ENCODE measurements around the gene SMIM36. TPM values are rescaled to one million over a fixed set of nuclear protein-coding genes. Genes with fewer than 3 reads are reported as not detected.

The SMIM36 gene
- total and polyA plus RNA-seq, 2 of the 8 experiments (the other 6 are each of a cell fraction or from before 2014, with no cell fraction given) = not detected

GRCh38 chr17:55427587-55427882 is 83.7 kb downstream of the SMIM36 start:
- no peak overlapping the region for H3K14ac ChIP-seq (ENCODE audit: insufficient read length)
- no peak overlapping the region for H3K4ac ChIP-seq (replicated peaks; ENCODE audit: insufficient read length, low read depth, low read length)
- no peak overlapping the region for H2BK5ac ChIP-seq (ENCODE audit: low read depth, low read length)
- no peak overlapping the region for H4K91ac ChIP-seq (replicated peaks; ENCODE audit: insufficient read length, low read length)
- H3K23me2 ChIP-seq (ENCODE audit: low read depth, low read length) = no peaks in the 10 kb centered on the region
- H3K4me3 ChIP-seq (ENCODE audit: extremely low read depth in 1 of 4, insufficient read depth in 2 of 4, low read depth in 3 of 4, low read length in 4 of 4) = no peak overlapping the region
- ChIA-PET CTCF (ENCODE audit: partially characterized antibody) (no interaction called here), POLR2A (ENCODE audit: partially characterized antibody) (no interaction called here)
- no peaks in the 10 kb centered on the region; a peak in 1 of 7 replicates for H3K27me3 ChIP-seq (replicated peaks in 1 of 4; ENCODE audit: control insufficient read depth in 3 of 4, extremely low read depth in 1 of 4, insufficient read depth in 3 of 4, low read length in 3 of 4)
- H3K23ac ChIP-seq (ENCODE audit: insufficient read length) = no peak overlapping the region
- H3K4me1 ChIP-seq (replicated peaks in 1 of 4; ENCODE audit: control insufficient read depth in 3 of 4, insufficient read depth in 4 of 4, low read length in 3 of 4) = no peaks in the 10 kb centered on the region
- H4K8ac ChIP-seq (ENCODE audit: extremely low read depth, insufficient read depth, low read length) = no peak overlapping the region
- no peak overlapping the region for H2BK20ac ChIP-seq (ENCODE audit: low read length)
- WGBS, 2 experiments (ENCODE audit: extremely low coverage in 1 of 2, insufficient coverage in 1 of 2, insufficient read length in 1 of 2, insufficient replicate concordance in 2 of 2, low coverage in 1 of 2, low lambda C conversion rate in 2 of 2, missing lambda C conversion rate in 1 of 2) = 94% methylated on average over 2 of the region's 2 CpGs; no CpG with 5 or more reads in 1 of the 2 experiments
- no peak for FAIRE-seq
- H3K79me1 ChIP-seq (ENCODE audit: low read depth, low read length) = no peaks in the 10 kb centered on the region
- H2BK15ac ChIP-seq (ENCODE audit: low read length) = no peak overlapping the region
- no peaks in the 10 kb centered on the region for H3K36me3 ChIP-seq (ENCODE audit: control insufficient read depth in 2 of 4, insufficient read depth in 4 of 4, low read length in 3 of 4)
- no peak overlapping the region for H2BK120ac ChIP-seq (replicated peaks; ENCODE audit: low read depth, low read length)
- no peak overlapping the region for H2AFZ ChIP-seq (ENCODE audit: low read length)
- H3K4me2 ChIP-seq (ENCODE audit: insufficient read depth in 1 of 2, low read depth in 2 of 2, low read length in 2 of 2) = no peak overlapping the region
- no peak overlapping the region for H3K18ac ChIP-seq (ENCODE audit: extremely low read depth, low read length)
- H4K5ac ChIP-seq (ENCODE audit: insufficient read length, low read depth, low read length) = no peak overlapping the region
- H3K9me3 ChIP-seq (ENCODE audit: insufficient read depth in 2 of 2, low read depth in 1 of 2, low read length in 1 of 2) = no peaks in the 10 kb centered on the region
- no peak overlapping the region for H3K27ac ChIP-seq (ENCODE audit: low read depth, low read length)
- H3K56ac ChIP-seq (replicated peaks; ENCODE audit: insufficient read length, low read depth, low read length) = no peak overlapping the region
- H3K9ac ChIP-seq (replicated peaks in 1 of 4; ENCODE audit: extremely low read depth in 1 of 4, low read depth in 3 of 4, low read length in 3 of 4) = no peak overlapping the region
- TF ChIP-seq SIRT6 (IDR thresholded peaks at IDR 0.05; ENCODE audit: low read length) = no peak
- no peak for TF ChIP-seq JUND (IDR thresholded peaks at IDR 0.05; ENCODE audit: low read length)
- TF ChIP-seq CTBP2 (IDR thresholded peaks at IDR 0.05; ENCODE audit: borderline replicate concordance, insufficient read depth, insufficient read length, low read length) = no peak
- TF ChIP-seq EZH2 (IDR thresholded peaks at IDR 0.05; ENCODE audit: low read depth, low read length, severe bottlenecking) = no peak
- TF ChIP-seq ZNF274 (IDR thresholded peaks at IDR 0.05; ENCODE audit: borderline replicate concordance, extremely low read depth, low read length) = no peak
- TF ChIP-seq TAF7 (optimal IDR thresholded peaks at IDR 0.05; ENCODE audit: borderline replicate concordance, low read depth, low read length) = no peak
- no peak for TF ChIP-seq PHF8 (conservative IDR thresholded peaks at IDR 0.05; ENCODE audit: low read depth, low read length)
- TF ChIP-seq CHD1 (IDR thresholded peaks at IDR 0.05; ENCODE audit: low read depth, low read length) = no peak
- TF ChIP-seq CBX5 (IDR thresholded peaks at IDR 0.05; ENCODE audit: low read depth, low read length) = no peak
- TF ChIP-seq MAX (IDR thresholded peaks at IDR 0.05) = no peak
- TF ChIP-seq RAD21 (IDR thresholded peaks at IDR 0.05 in 1 of 2, conservative IDR thresholded peaks at IDR 0.05 in 1 of 2; ENCODE audit: low read depth in 2 of 2, low read length in 2 of 2) = no peak
- no peak for TF ChIP-seq YY1 (IDR thresholded peaks at IDR 0.05; ENCODE audit: low read depth, low read length)
- no peak for TF ChIP-seq SP4 (IDR thresholded peaks at IDR 0.05; ENCODE audit: low read length)
- TF ChIP-seq ATF3 (IDR thresholded peaks at IDR 0.05; ENCODE audit: insufficient read depth, low read depth, low read length) = no peak
- TF ChIP-seq GABPA (IDR thresholded peaks at IDR 0.05; ENCODE audit: borderline replicate concordance, insufficient read depth, low read length) = no peak
- no peak for DNase-seq (ENCODE audit: low read depth in 1 of 2, low spot score in 2 of 2)
- no peak overlapping the region for H2BK12ac ChIP-seq (ENCODE audit: low read depth, low read length)
- no peaks in the 10 kb centered on the region for H3K79me2 ChIP-seq (ENCODE audit: control insufficient read depth in 1 of 2, insufficient read depth in 2 of 2, low read length in 2 of 2)
- no peak overlapping the region for H2AK5ac ChIP-seq (ENCODE audit: low read depth, low read length)
- H4K20me1 ChIP-seq (replicated peaks in 1 of 2; ENCODE audit: control insufficient read depth in 1 of 2, insufficient read depth in 2 of 2, low read length in 2 of 2) = no peaks in the 10 kb centered on the region

All from H1 (cell line).